GM12878 (cell line): Measurements from ENCODE around the gene NFE2. TPM values are rescaled to one million over a fixed set of nuclear protein-coding genes. Genes with fewer than 3 reads are reported as not detected.
"Not testable (repeated sequence)": the region's sequence is repeated elsewhere in the genome, so short reads cannot be mapped to it uniquely, and the experiment has no call there.

Experiments
- ATAC-seq: fragments of 200-7000 bp; cut with Tn5 transposase; 3 replicates; pipeline ENCODE4 v1.9.1; 2020; ENCODE audit warnings: mild to moderate bottlenecking, moderate library complexity
- BruUV-seq: library from RNA; stranded (reverse); fragments of 400-500 nt; replicated peaks from 2 replicates; lab custom pipeline; 2021; lab: Mats Ljungman, UMichigan
- CTCF ChIA-PET: fragments of 300-600 bp; sonication (Branson Sonifier 250); formaldehyde crosslinking; extraction: SDS; loops from one replicate; lab custom pipeline; 2021; ENCODE audit warnings: inconsistent platforms; lab: Yijun Ruan, JAX
- POLR2A ChIA-PET: fragments of 350-600 bp; formaldehyde crosslinking; extraction: SDS; loops from one replicate; lab custom pipeline; 2021; ENCODE audit warnings: inconsistent platforms; lab: Charles Lee
- RAD21 ChIA-PET: fragments of 300-600 bp; sonication (Branson Sonifier 250); formaldehyde crosslinking; loops from one replicate; lab custom pipeline; 2023; ENCODE audit warnings: antibody characterized with exemption; ENCODE audit not compliant: unreplicated experiment; lab: Charles Lee
- SMC1A ChIA-PET: fragments of 300-600 bp; sonication (Branson Sonifier 250); formaldehyde crosslinking; loops from one replicate; lab custom pipeline; 2023; ENCODE audit not compliant: unreplicated experiment, uncharacterized antibody; lab: Charles Lee
- DNase-seq: peaks from one replicate; pipeline ENCODE4 v3.0.0-alpha.2; 2011; ENCODE audit warnings: low read depth, low spot score
- FAIRE-seq: peaks from 3 replicates; lab custom pipeline; 2011; peaks lifted over from hg19 to GRCh38; lab: Jason Lieb, UNC
- H2AFZ ChIP-seq: 2 replicates; pipeline ENCODE4 v1.6.0; 2011; ENCODE audit warnings: low read depth, low read length, control low read depth; ENCODE audit not compliant: control insufficient read depth
- H3K27ac ChIP-seq: 2 replicates; pipeline ENCODE4 v1.5.1; 2011; ENCODE audit warnings: control low read depth; ENCODE audit not compliant: control insufficient read depth, insufficient read depth
- H3K27me3 ChIP-seq, 2 experiments: replicated peaks in 1 of 2; 2 replicates each; pipeline versions ENCODE4 v1.6.0 to v1.6.1; 2011; ENCODE audit warnings: low read length in 1 of 2; ENCODE audit not compliant: control insufficient read depth in 2 of 2, insufficient read depth in 2 of 2
- H3K36me3 ChIP-seq, 2 experiments: 2 replicates each; pipeline ENCODE4 v1.5.1; 2011; ENCODE audit warnings: low read length in 1 of 2; ENCODE audit not compliant: control insufficient read depth in 2 of 2, insufficient read depth in 2 of 2
- H3K4me1 ChIP-seq: 2 replicates; pipeline ENCODE4 v1.6.1; 2011; ENCODE audit warnings: mild to moderate bottlenecking, low read length, moderate library complexity, mixed read lengths; ENCODE audit not compliant: control insufficient read depth, insufficient read depth
- H3K4me2 ChIP-seq: 2 replicates; pipeline ENCODE4 v1.6.0; 2011; ENCODE audit warnings: control low read depth; ENCODE audit not compliant: control insufficient read depth, insufficient read depth
- H3K4me3 ChIP-seq: fragments of 200-600 bp; sonication (generic); 2 replicates; pipeline ENCODE4 v1.5.1; 2016
- H3K79me2 ChIP-seq: 2 replicates; pipeline ENCODE4 v1.6.0; 2011; ENCODE audit warnings: low read length; ENCODE audit not compliant: control insufficient read depth, insufficient read depth
- H3K9ac ChIP-seq: 2 replicates; pipeline ENCODE4 v1.8.0; 2011; ENCODE audit warnings: low read length, control low read depth, mixed read lengths; ENCODE audit not compliant: control insufficient read depth, insufficient read depth
- H3K9me3 ChIP-seq: replicated peaks from 3 replicates; pipeline ENCODE4 v1.5.1; 2011; ENCODE audit warnings: mild to moderate bottlenecking, low read length; ENCODE audit not compliant: control insufficient read depth, insufficient read depth
- H4K20me1 ChIP-seq: 2 replicates; pipeline ENCODE4 v1.6.0; 2011; ENCODE audit not compliant: control insufficient read depth, insufficient read depth
- WGBS: methylation state at CpG from one replicate; pipeline ENCODE4 v1.1.6; 2016; ENCODE audit warnings: low lambda C conversion rate; ENCODE audit not compliant: insufficient replicate concordance, insufficient coverage; ENCODE audit errors: missing lambda C conversion rate; 5-methylcytosine and 5-hydroxymethylcytosine counted together
- in situ Hi-C: fragments of 300-500 bp; cut with MboI; formaldehyde crosslinking; loops from 9 replicates; pipeline ENCODE4 v1.14.3; 2018; ENCODE audit warnings: mixed read lengths
- intact Hi-C: fragments of 100-400 bp; cut with micrococcal nuclease; formaldehyde crosslinking; loops from one replicate; pipeline ENCODE4 v1.14.2; 2022; ENCODE audit not compliant: unreplicated experiment
- polyA plus RNA-seq, 11 experiments: library from polyadenylated mRNA; depleted of rRNA in 4 of 11; unstranded in 6 of 11; stranded (reverse) in 5 of 11; fragments of >200 nt; fragmentation: Nextera tagmentation in 4 of 11; fragmentation: Illumina TruSeq in 1 of 11; extraction: Ambion mirVana in 4 of 11; extraction: Trizol in 1 of 11; gene quantifications; 1 replicate in 1 of 11; 2 replicates in 10 of 11; pipeline versions ENCODE4 v1.2.1 to v1.2.3, GENCODE V29; 2011 to 2016; ENCODE audit warnings: inconsistent platforms in 2 of 11, missing spikeins in 2 of 11, low read depth in 1 of 11
- total RNA-seq, 4 experiments: library from RNA; depleted of rRNA in 3 of 4; stranded (reverse); fragments of >200 nt in 3 of 4; fragmentation: Illumina TruSeq in 1 of 4; extraction: Trizol in 1 of 4; gene quantifications; 2 replicates each; pipeline versions ENCODE4 v1.2.1 to v1.2.3, GENCODE V29; 2013 to 2021
- TF ChIP-seq, protein P1 (sequence below): fragments of 450-650 bp; IDR thresholded peaks from 2 replicates; pipeline ENCODE4 v1.6.1; 2016; ENCODE audit warnings: mild to moderate bottlenecking

Gene NFE2
- total and polyA plus RNA-seq, 10 of the 15 experiments (the other 5 are each of a cell fraction or from before 2014, with no cell fraction given) = 0.06 to 0.28 TPM; not detected in 8

DNA sequence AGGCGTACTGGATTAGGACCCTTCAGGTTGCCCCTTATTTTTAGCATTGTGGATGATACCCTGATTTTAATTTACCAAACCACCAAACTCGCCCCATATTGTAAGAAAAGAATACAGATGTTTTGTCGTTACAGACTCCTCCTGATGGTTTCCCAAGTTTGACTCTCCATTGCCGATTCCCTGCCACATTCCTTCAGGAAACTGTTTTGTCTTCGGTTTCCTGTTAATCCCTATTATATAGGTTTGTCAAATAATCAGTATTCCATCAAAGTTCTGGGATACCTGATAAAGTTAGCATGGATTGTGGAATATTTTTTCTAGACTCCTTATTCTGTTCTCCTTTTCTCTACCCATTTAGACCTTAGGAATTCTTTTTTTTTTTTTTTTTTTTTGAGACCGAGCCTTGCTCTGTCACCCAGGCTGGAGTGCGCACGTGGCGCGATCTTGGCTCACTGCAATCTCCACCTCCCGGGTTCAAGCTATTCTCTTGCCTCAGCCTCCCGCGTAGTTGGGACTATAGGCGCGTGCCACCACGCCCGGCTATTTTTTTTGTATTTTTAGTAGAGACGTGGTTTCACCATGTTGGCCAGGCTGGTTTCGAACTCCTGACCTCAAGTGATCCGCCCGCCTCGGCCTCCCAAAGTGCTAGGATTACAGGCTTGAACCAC, 24.8 kb upstream of the NFE2 start:
- ChIA-PET POLR2A (interaction anchor here (0.6 to 2.3 kb wide), 26 partner anchors 8 to 1649 kb away, joined by 3 to 31 read pairs (median 4); partner anchors contain the start of genes HNRNPA1 and RAB5B), CTCF (interaction anchor here (0.6 to 5.1 kb wide), 40 partner anchors 10 to 904 kb away, joined by 3 to 80 read pairs (median 6); partner anchors contain the start of genes CBX5, HNRNPA1, NCKAP1L and ZNF385A), SMC1A (interaction anchor here (0.7 to 1.9 kb wide), 20 partner anchors 8 to 302 kb away, joined by 3 to 11 read pairs (median 4); partner anchors contain the start of gene HNRNPA1), RAD21 (interaction anchor here (0.6 to 1.9 kb wide), 35 partner anchors 9 to 172 kb away, joined by 3 to 24 read pairs (median 4); partner anchors contain the start of genes CBX5, HNRNPA1, NCKAP1L and ZNF385A)
- peaks cover 15% of the 10 kb centered on the region for H3K79me2 ChIP-seq
- H2AFZ ChIP-seq = peak overlapping the region; percentile 85
- H3K9me3 ChIP-seq, H3K27me3 ChIP-seq, H4K20me1 ChIP-seq, DNase-seq, H3K4me1 ChIP-seq, FAIRE-seq, H3K36me3 ChIP-seq, ATAC-seq, in situ Hi-C loops: not testable (repeated sequence)
- BruUV-seq = TSS peak; percentile 91
- intact Hi-C loops = loop anchor here (2.0 kb wide), 1 partner anchor 33 kb away; no protein-coding TSS in a partner anchor
- TF ChIP-seq, protein P1, sequence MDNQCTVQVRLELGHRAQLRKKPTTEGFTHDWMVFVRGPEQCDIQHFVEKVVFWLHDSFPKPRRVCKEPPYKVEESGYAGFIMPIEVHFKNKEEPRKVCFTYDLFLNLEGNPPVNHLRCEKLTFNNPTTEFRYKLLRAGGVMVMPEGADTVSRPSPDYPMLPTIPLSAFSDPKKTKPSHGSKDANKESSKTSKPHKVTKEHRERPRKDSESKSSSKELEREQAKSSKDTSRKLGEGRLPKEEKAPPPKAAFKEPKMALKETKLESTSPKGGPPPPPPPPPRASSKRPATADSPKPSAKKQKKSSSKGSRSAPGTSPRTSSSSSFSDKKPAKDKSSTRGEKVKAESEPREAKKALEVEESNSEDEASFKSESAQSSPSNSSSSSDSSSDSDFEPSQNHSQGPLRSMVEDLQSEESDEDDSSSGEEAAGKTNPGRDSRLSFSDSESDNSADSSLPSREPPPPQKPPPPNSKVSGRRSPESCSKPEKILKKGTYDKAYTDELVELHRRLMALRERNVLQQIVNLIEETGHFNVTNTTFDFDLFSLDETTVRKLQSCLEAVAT = peak; percentile 70
- H3K4me2 ChIP-seq = peak overlapping the region; percentile 36
- H3K9ac ChIP-seq = peak overlapping the region; percentile 90
- H3K27ac ChIP-seq = peak overlapping the region; percentile 84
- 59% methylated on average over 17 of the region's 22 CpGs for WGBS
- H3K4me3 ChIP-seq = peak overlapping the region; percentile 98
